Ascending aorta (tissue), 2 donors: ENCODE measurements around the gene CFAP20DC. TPM values are rescaled to one million over a fixed set of nuclear protein-coding genes. Genes with fewer than 3 reads are reported as not detected.
"Not testable (repeated sequence)": the region's sequence is repeated elsewhere in the genome, so short reads cannot be mapped to it uniquely, and the experiment has no call there.

Source experiments
- DNase-seq, 2 donors: peaks; one replicate each; pipeline ENCODE4 v3.0.0-alpha.2; 2019; ENCODE audit warnings: low spot score in 2 of 2
- H3K27ac ChIP-seq, 2 donors: fragments of 200-600 bp; sonication (generic); one replicate each; pipeline ENCODE4 v1.5.1; 2016 to 2017; ENCODE audit warnings: mild to moderate bottlenecking in 1 of 2
- H3K27me3 ChIP-seq: fragments of 200-600 bp; sonication (generic); one replicate; pipeline ENCODE4 v1.5.1; 2017
- H3K36me3 ChIP-seq, 2 donors: fragments of 200-600 bp; sonication (generic); one replicate each; pipeline ENCODE4 v1.5.1; 2016
- H3K4me1 ChIP-seq, 2 donors: fragments of 200-600 bp; sonication (generic); one replicate each; pipeline ENCODE4 v1.5.1; 2016 to 2017; ENCODE audit warnings: mild to moderate bottlenecking in 1 of 2
- H3K4me3 ChIP-seq, 2 donors: fragments of 200-600 bp; sonication (generic); one replicate each; pipeline ENCODE4 v1.5.1; 2016 to 2017; ENCODE audit warnings: mild to moderate bottlenecking in 1 of 2
- H3K9me3 ChIP-seq, 2 donors: fragments of 200-600 bp; sonication (generic); one replicate each; pipeline ENCODE4 v1.5.1; 2016
- CTCF ChIP-seq, 3 experiments: fragments of 200-600 bp in 2 of 3; fragments of 450-650 bp in 1 of 3; sonication (generic) in 2 of 3; IDR thresholded peaks; one replicate each; pipeline ENCODE4 v1.5.1; 2016 to 2019; ENCODE audit warnings: antibody characterized with exemption in 3 of 3, mild to moderate bottlenecking in 1 of 3, moderate library complexity in 1 of 3
- intact Hi-C: fragments of 100-400 bp; cut with DNase I; formaldehyde crosslinking; loops from one replicate; pipeline ENCODE4 v1.15.1; 2023
- total RNA-seq: library from RNA; depleted of rRNA; stranded (reverse); fragments of >200 nt; gene quantifications from one replicate; pipeline ENCODE4 v1.1.0, GENCODE V29; 2016

Gene CFAP20DC
- total RNA-seq, 1 donor from 2014 or later, result not detected

- Histone ChIP-seq H3K36me3 (no peaks in the 10 kb centered on the region), H3K4me3 (no peak overlapping the region), H3K27me3 (no peaks in the 10 kb centered on the region), H3K9me3 (no peaks in the 10 kb centered on the region), H3K4me1 (no peaks in the 10 kb centered on the region), H3K27ac (no peak overlapping the region)
- intact Hi-C loops, result no loop called here
- DNase-seq, result no peak
- no peak for TF ChIP-seq CTCF (IDR thresholded peaks at IDR 0.05)
These were observed 150.5 kb downstream of the CFAP20DC start for GRCh38 chr3:58899159-58899952.

GRCh38 chr3:58898513-58898912 lies 151.3 kb downstream of the CFAP20DC start:
- no peak for TF ChIP-seq CTCF (IDR thresholded peaks at IDR 0.05)
- Histone ChIP-seq H3K4me3 (no peak overlapping the region), H3K27ac (no peak overlapping the region), H3K36me3 (no peaks in the 10 kb centered on the region), H3K27me3 (no peaks in the 10 kb centered on the region), H3K9me3 (no peaks in the 10 kb centered on the region), H3K4me1 (no peaks in the 10 kb centered on the region)
- DNase-seq, result no peak
- intact Hi-C loops, result no loop called here

GRCh38 chr3:58897646-58898045 lies 152.2 kb downstream of the CFAP20DC start:
- Histone ChIP-seq H3K36me3 (no peaks in the 10 kb centered on the region), H3K27me3 (no peaks in the 10 kb centered on the region), H3K4me1 (no peaks in the 10 kb centered on the region), H3K4me3 (no peak overlapping the region), H3K9me3 (no peaks in the 10 kb centered on the region), H3K27ac (no peak overlapping the region)
- DNase-seq, result no peak
- no peak for TF ChIP-seq CTCF (IDR thresholded peaks at IDR 0.05)
- intact Hi-C loops, result no loop called here

GRCh38 chr3:58895678-58896077 lies 154.1 kb downstream of the CFAP20DC start:
- H3K4me1 ChIP-seq, H3K36me3 ChIP-seq, DNase-seq, intact Hi-C loops, H3K27ac ChIP-seq, H3K9me3 ChIP-seq, H3K4me3 ChIP-seq, H3K27me3 ChIP-seq: not testable (repeated sequence)

GRCh38 chr3:58892526-58892925 lies 157.3 kb downstream of the CFAP20DC start:
- H3K4me3 ChIP-seq, intact Hi-C loops, H3K27me3 ChIP-seq, DNase-seq, H3K36me3 ChIP-seq, H3K27ac ChIP-seq, H3K4me1 ChIP-seq, H3K9me3 ChIP-seq: not testable (repeated sequence)

- Histone ChIP-seq H3K9me3 (no peaks in the 10 kb centered on the region), H3K27ac (no peak overlapping the region), H3K4me3 (no peak overlapping the region), H3K27me3 (no peaks in the 10 kb centered on the region), H3K4me1 (no peaks in the 10 kb centered on the region), H3K36me3 (no peaks in the 10 kb centered on the region)
- intact Hi-C loops, result no loop called here
- TF ChIP-seq CTCF (IDR thresholded peaks at IDR 0.05), result no peak
- DNase-seq, result no peak
These were observed 161.7 kb downstream of the CFAP20DC start for GRCh38 chr3:58888087-58888486.

GRCh38 chr3:58884453-58884852 lies 165.4 kb downstream of the CFAP20DC start:
- no peak for DNase-seq
- H3K27ac ChIP-seq, result no peak overlapping the region
- intact Hi-C loops, result no loop called here
- no peaks in the 10 kb centered on the region for H3K4me1 ChIP-seq
- H3K36me3 ChIP-seq, result no peaks in the 10 kb centered on the region
- H3K27me3 ChIP-seq, result no peaks in the 10 kb centered on the region
- TF ChIP-seq CTCF (IDR thresholded peaks at IDR 0.05), result no peak
- H3K9me3 ChIP-seq, result no peaks in the 10 kb centered on the region
- no peak overlapping the region for H3K4me3 ChIP-seq
